A549 treated with DMSO at 1 μM for 4 hours (cell line): ENCODE results near the gene TMEM196. TPM values are rescaled to one million over a fixed set of nuclear protein-coding genes. Genes with fewer than 3 reads are reported as not detected.

Experiments used
- total RNA-seq: library from RNA; stranded (reverse); fragments of 200-300 nt; extraction: Qiagen RNA extraction; gene quantifications from 5 replicates; pipeline ENCODE4 v1.2.3, GENCODE V29; 2022; ENCODE audit warnings: low read depth

TMEM196 gene
- total RNA-seq, result not detected in 5 replicates

DNA sequence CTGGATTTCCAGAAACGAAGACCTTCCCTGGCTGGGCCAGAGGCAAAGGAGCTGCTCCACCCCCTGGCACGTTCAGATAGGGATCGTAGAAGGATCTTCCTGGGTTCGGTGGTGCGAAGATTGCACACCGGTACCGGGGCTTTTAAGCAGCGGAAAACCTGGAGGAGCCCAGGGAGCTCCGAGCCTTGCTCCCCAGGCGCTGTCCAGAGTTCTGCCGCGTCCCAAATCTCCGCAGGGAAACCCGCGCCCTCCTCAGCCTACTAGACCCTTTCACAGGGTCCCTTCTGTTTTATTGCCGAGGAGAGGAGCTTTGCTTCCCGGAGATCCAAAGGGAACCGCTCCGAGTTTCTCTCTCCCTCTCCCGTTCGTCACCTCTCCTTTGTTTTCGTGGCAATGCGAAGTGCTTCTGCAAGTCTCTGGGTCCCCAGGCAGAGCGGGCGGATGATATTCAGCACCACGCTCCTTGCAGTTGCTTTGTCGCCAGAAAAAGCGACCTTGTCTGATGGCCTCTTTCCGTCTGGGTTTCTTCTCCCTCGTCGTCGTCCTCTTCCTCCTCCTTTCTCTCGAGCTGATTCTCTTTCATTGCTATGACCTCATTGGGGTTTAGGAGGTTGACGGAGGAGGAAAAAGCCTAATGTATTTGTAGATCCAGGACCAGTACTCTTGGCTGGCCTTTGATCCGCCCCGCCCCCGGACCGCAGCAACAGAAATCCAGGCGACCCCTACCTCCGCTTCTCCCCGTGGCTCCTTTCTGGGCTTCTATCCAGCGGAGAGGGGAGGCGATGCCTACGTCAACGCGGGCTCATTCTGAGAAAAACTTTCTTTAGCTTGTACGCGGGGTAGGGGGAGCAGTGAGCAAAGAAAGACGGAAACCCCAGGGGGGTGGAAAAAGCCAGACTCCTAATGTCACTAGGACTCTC is at the start of gene TMEM196:
TSS of gene TMEM196 (minus strand) at position 777 of the 920 bp plus-strand sequence. CDS start 921 bp downstream, outside the sequence.

DNA sequence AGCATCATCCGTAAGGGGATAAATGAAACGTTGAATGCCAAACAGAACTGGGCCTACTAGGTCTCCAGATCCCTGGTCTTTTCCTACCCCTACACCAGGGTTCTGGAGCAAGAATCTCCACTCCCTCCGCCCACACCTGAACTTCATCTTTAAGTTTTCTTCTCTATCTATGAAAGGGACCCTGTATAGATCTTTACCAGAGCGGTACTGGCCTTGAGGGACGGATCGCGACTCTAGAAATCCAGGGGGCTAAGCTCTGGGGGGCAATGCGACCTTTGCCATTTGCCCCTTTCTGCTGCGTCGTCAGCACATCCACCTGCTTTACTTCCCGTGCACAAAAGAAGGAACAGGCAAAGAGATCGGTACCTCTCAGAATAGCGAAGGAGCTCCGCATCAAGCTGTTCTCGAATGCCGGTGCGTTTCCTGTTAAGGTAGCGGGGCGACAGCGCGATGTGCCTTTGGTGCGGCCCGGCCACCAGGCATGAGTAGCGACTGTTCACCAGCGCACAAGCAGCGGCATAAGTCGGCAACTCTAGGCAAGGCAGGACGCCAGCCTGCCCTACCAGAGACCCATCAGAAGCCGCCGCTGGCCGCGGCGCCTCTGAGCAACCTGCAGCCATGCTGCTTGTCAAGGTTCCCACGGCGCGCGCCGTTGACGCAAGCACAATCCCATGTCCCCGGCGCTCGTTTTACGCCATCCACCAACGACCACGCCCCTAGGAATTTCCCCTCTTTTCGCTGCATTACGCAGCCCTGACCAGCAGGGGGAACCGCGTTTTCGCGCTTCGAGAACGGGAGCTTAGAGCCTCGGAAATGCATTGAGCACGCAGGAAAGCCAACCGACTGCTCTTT is 64.8 kb downstream of the TMEM196 start, which contains the start of gene POLR1F:
TSS of gene POLR1F (minus strand) at position 641 of the 852 bp plus-strand sequence. CDS start at position 620, 21 bp downstream.

Other genes starting within 250 kb of the TMEM196 start
- gene POLR1F, start 64.6 kb downstream of the TMEM196 start, total RNA-seq, result 14.8 to 18.1 TPM (median 17.7 TPM) in 5 replicates